NCI-H2029 treated with DMSO at 0.1 percent for 48 hours (cell line): ENCODE measurements around the gene CFAP20DC.
A peak's percentile ranks its signal among the peaks of the same experiment; 100 is the strongest.
"Not testable (repeated sequence)": the region's sequence is repeated elsewhere in the genome, so short reads cannot be mapped to it uniquely, and the experiment has no call there.

Source experiments
- DNase-seq: peaks from one replicate; lab custom pipeline; 2025; lab: John Stamatoyannopoulos, UW

The CFAP20DC gene

DNA sequence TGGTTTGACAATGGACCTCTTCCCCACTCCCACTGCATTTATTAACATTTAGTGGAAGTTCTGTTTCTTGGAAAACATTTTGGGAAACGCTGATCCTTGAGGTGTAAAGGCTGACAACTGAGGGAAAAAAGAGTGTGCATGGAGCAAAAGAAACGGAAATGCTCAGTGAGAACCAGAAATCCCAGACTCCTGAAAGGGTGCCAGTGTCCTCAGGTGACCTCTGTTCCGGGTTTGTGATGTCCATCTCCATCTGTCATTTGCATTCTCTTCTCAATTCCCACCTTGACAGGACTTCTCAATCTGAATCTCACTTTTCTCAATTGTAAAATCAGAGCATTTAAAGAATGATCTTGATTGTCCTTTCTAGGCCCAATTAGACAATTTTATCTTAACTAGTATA, 312.2 kb downstream of the CFAP20DC start:
- DNase-seq = no peak

DNA sequence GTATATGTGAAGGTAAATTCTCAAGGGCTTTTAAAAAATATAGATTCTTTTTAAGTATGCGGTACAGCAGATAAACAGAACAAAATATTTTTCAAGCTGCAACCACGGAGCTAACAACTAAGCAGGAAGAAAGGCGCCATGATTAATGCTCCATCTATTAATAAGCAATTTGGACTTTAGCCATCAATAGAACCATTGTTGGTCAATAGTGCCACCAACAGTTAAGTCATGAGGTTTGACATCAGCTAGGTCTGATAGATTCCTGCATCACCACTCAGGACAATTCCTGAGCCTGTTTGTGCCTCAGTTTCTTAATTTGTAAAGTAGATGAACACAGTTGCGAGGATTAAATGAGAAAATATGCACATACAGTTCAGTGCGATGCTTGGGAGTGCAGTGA, 318.2 kb downstream of the CFAP20DC start:
- DNase-seq = no peak

DNA sequence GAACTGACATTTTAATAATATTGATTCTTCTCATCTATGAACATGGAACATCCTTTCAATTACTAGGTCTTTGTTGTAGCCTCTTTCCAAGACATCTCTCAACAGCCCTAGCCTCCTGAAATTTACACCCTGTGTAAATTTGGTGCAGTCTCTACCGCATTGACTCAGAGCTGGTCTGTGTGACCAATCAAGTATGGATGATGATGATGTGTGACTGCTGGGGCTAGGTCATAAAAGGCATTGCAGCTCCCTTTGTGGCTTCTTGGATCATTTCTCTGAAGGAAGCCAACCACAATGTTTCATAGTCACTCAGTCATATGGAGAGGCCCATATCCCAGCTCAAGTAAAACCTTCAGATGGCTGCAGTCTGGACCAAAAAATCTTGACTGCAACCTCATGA, 321.1 kb downstream of the CFAP20DC start:
- DNase-seq = no peak

DNA sequence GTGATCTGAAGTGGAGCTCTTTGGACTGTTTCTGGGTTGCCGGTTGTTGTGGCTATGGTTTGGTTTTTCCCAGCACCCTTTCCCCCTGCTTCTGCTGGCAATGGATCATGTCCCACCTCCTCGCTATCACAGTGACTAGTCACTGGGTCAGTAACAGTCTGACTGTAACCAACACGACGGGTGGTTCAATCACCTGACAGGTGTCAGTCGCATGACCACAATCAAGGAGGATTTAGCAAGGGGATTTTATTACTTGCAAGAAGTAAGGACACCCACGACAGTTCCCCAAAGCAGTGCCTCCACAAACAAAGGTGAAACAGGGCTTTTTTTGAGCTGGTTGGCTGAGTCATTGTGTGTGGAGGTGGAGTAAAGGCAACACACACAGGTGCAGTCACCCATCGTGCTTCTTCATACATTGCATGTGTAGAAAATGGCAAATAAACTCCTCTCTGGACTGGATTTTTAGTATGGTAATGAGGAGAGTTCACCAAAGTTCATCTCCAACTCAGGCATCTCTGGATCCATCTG, 324.4 kb downstream of the CFAP20DC start:
- DNase-seq = no peak

GRCh38 chr3:58724336-58724735, 325.5 kb downstream of the CFAP20DC start:
- DNase-seq = no peak

DNA sequence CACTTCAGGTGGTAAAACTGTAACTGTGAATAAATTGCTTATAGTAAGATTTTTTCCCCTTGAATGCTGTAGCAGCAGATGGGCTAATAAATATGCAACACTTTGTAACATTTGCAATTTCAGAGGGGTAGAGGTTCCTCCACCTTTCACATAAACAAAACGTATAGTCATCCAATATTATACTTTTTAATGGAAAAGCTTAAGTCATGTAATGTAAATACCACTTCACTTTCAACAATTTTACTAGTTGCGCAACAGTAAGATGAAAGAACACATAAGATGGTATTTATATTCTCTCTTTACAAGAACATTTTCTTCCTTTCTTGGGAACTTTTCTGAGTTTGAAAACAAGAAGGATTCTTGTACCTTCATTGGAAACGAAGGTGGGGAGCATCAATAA, 326.7 kb downstream of the CFAP20DC start:
- DNase-seq = no peak

DNA sequence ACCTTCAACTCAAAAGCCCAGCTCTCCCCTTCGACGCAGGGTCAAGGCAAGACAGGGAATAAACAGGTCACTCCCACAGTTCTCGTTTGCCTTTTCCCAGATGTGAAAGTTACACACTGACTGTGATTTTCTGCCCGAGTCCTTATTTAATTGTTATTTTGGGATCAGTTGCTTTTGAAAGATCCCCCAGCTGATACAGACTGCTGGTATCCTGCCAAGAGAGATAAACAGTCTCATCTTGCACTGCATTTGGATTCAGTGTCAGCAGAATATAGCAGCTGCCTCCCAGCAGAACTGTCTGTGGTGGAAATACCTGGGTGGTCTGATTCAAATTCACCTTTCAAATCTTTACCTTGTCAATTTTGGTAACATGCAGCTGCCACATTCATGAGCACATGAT, 327.3 kb downstream of the CFAP20DC start:
- DNase-seq = no peak

GRCh38 chr3:58720526-58720925, 329.3 kb downstream of the CFAP20DC start:
- DNase-seq = no peak

- DNase-seq = no peak
These were observed 330.1 kb downstream of the CFAP20DC start for GRCh38 chr3:58719684-58720083.

DNA sequence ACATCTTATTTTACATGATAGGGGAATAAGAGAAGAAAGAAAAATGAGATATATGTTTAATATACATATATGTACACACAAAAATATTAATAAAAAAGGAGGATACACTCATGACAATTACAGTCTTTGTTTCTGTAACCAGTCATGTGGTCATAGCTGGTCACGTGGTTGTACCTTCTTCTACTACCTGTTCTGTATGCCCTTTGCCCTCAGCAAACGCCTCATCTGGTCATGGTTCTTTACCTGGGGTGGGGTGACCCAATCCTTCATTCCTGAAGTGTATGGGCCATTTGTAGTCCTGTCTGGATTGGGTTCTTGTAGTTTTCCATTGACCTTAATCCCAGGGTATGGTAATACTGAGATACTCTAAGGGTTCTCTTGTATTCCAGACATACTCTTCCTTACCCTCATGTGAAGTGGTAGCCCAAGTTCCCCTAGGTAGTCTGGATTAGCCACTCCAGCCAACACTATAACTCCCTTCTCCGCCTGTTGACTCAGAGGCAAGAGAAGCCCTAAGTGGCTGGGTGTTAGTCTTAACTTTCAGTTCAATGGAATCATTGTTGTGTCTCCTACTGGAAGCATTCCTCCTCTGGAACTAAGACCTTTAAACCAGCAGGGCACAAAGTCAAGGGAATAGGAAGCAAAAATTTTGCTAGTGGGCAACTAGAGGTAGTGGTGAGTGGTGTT, 336.0 kb downstream of the CFAP20DC start:
- no peak for DNase-seq

- DNase-seq = no peak
These were observed 338.0 kb downstream of the CFAP20DC start for GRCh38 chr3:58711871-58712270.

- DNase-seq = not testable (repeated sequence)
These were observed 340.8 kb downstream of the CFAP20DC start for GRCh38 chr3:58708983-58709382.

DNA sequence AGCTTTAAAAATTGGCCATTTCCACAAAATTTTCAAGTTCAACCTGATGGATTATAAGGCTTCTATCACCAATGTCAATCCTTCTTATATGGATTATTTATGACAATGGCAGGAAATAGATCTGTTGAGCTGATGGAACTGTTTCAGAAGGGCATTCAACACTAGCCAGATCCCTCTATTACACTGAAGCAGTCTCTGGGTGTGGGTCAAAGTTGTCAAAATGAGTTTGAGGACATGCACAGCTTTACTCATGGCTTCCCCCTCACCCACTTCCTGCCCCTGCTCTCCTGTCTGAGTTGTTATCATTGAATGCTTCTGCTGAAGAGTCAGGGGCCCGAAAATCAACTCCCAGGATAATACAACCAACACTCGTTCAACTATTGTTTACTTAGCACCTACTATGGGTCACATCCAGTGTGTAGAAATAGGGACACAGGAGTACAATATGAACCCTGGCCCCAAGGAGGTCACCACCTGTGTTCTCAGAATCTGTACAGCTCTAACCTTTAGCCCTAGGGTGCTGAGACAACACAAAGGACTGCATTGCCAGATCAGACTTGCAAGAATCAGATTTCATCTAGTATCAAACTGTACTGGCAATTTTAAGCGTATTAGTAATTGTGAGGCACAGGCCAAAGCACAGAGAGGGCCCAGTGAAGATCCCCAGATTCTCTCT, 341.6 kb downstream of the CFAP20DC start:
- DNase-seq = no peak

DNA sequence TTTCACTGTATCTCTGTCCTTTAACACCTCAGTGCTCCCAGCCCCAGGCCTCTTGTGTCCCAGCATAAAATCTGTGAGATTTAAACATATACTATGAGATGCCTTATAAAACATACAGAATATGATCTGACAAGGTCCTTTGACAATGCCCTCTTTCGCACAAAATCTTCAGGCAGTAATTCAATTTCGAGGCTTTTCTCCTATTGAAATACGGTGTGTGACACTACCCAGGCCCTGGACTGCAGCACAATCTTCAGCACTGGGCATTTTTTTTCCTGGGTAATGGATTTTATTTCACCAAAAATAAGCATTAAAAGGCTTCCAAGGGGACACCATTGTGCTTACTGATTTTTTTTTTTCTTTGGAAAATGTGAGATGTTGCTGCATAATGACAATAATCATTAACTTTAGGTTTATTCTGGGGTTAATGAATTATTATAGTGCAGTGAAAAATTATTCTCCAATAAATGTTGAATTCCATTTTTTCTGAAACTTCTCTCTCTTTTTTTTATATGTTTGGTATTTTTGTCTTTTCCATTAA, 342.4 kb downstream of the CFAP20DC start:
- DNase-seq = no peak

GRCh38 chr3:58706395-58707167, 343.2 kb downstream of the CFAP20DC start:
- DNase-seq = no peak

GRCh38 chr3:58704745-58705144, 345.1 kb downstream of the CFAP20DC start:
- DNase-seq = peak; percentile 8

GRCh38 chr3:58704304-58704703, 345.5 kb downstream of the CFAP20DC start:
- DNase-seq = not testable (repeated sequence)

DNA sequence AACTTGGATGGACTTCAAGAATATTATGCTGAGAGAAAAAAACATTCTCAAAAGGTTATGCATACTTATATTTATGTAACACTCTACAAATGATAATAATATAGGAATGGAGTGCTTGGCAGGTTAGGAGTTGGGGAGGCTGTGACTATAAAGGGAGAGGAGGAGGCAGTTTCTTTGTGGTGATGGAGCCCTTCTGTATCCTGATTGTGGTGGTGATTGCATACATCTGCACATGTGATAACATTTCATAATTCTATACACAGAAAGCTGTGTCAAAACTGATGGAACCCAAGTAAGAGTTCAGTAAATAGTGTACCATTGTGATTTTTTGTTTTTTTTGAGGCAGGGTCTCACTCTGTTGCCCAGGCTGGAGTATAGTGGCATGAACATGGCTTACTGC, 351.6 kb downstream of the CFAP20DC start:
- DNase-seq = no peak

- no peak for DNase-seq
These were observed 352.3 kb downstream of the CFAP20DC start for GRCh38 chr3:58697561-58697960.

- DNase-seq = not testable (repeated sequence)
These were observed 353.0 kb downstream of the CFAP20DC start for GRCh38 chr3:58696813-58697212.

GRCh38 chr3:58696093-58696492, 353.7 kb downstream of the CFAP20DC start:
- no peak for DNase-seq

- not testable (repeated sequence) for DNase-seq
These were observed 354.5 kb downstream of the CFAP20DC start for GRCh38 chr3:58695284-58695683.
